ENCODE data around the gene MAN1C1.
A peak's percentile ranks its signal among the peaks of the same experiment; 100 is the strongest.

The MAN1C1 gene

GRCh38 chr1:25740071-25740470 is 123.5 kb downstream of the MAN1C1 start:
- no peak for DNase-seq (ENCODE audit: low spot score)

GRCh38 chr1:25742316-25742715 is 125.7 kb downstream of the MAN1C1 start:
- DNase-seq (ENCODE audit: low spot score) = no peak

GRCh38 chr1:25743164-25744139 is 126.9 kb downstream of the MAN1C1 start:
- no peak for DNase-seq (ENCODE audit: low spot score)

GRCh38 chr1:25744140-25744581 is 127.6 kb downstream of the MAN1C1 start:
- DNase-seq (ENCODE audit: low spot score) = peak; percentile 43

GRCh38 chr1:25744636-25745425 is 128.2 kb downstream of the MAN1C1 start:
- no peak for DNase-seq (ENCODE audit: low spot score)

GRCh38 chr1:25746299-25747045 is 129.9 kb downstream of the MAN1C1 start:
- DNase-seq (ENCODE audit: low spot score) = no peak

- DNase-seq (ENCODE audit: low spot score) = no peak
Measured at GRCh38 chr1:25747046-25747719, 130.6 kb downstream of the MAN1C1 start.

GRCh38 chr1:25748531-25749205 is 132.1 kb downstream of the MAN1C1 start:
- DNase-seq (ENCODE audit: low spot score) = no peak

- no peak for DNase-seq (ENCODE audit: low spot score)
Measured at GRCh38 chr1:25750923-25751605, 134.5 kb downstream of the MAN1C1 start.

GRCh38 chr1:25754470-25755181 is 138.0 kb downstream of the MAN1C1 start:
- DNase-seq (ENCODE audit: low spot score) = no peak

- no peak for DNase-seq (ENCODE audit: low spot score)
Measured at GRCh38 chr1:25755475-25756125, 139.0 kb downstream of the MAN1C1 start.

GRCh38 chr1:25756215-25756614 is 139.6 kb downstream of the MAN1C1 start:
- no peak for DNase-seq (ENCODE audit: low spot score)

- DNase-seq (ENCODE audit: low spot score) = no peak
Measured at GRCh38 chr1:25757151-25757845, 140.7 kb downstream of the MAN1C1 start.

- DNase-seq (ENCODE audit: low spot score) = no peak
Measured at GRCh38 chr1:25757846-25758185, 141.2 kb downstream of the MAN1C1 start.

- DNase-seq (ENCODE audit: low spot score) = no peak
Measured at GRCh38 chr1:25758466-25759070, 142.0 kb downstream of the MAN1C1 start.

- no peak for DNase-seq (ENCODE audit: low spot score)
Measured at GRCh38 chr1:25760122-25760719, 143.6 kb downstream of the MAN1C1 start.

- no peak for DNase-seq (ENCODE audit: low spot score)
Measured at GRCh38 chr1:25760871-25761270, 144.3 kb downstream of the MAN1C1 start.

- no peak for DNase-seq (ENCODE audit: low spot score)
Measured at GRCh38 chr1:25763493-25763892, 146.9 kb downstream of the MAN1C1 start.

Measured in HuH-7.5 (cell line).